K562 (cell line): ENCODE measurements around the gene CDC45. TPM values are rescaled to one million over a fixed set of nuclear protein-coding genes. Genes with fewer than 3 reads are reported as not detected.

Experiments used
- CHD4 ChIP-seq: fragments of 200-600 bp; sonication (generic); IDR thresholded peaks from 3 replicates; pipeline ENCODE4 v1.6.1; 2012; ENCODE audit warnings: low read depth, mild to moderate bottlenecking, mixed read lengths, low read length, inconsistent platforms; ENCODE audit not compliant: insufficient read depth, insufficient replicate concordance, poor library complexity, severe bottlenecking
- CXXC5 ChIP-seq: fragments of 250-450 bp; sonication (Bioruptor Pico); IDR thresholded peaks from 2 replicates; pipeline ENCODE4 v1.8.0; 2022; ENCODE audit warnings: inconsistent platforms, mild to moderate bottlenecking, moderate library complexity
- ETS2 ChIP-seq: IDR thresholded peaks from 2 replicates; pipeline ENCODE4 v1.6.1; 2016; ENCODE audit warnings: borderline replicate concordance, missing genetic modification characterization, mild to moderate bottlenecking, moderate library complexity, missing compliant biosample characterization; ENCODE audit not compliant: poor library complexity, severe bottlenecking
- HMBOX1 ChIP-seq: sonication (generic); IDR thresholded peaks from 2 replicates; pipeline ENCODE4 v1.6.1; 2016
- HOMEZ ChIP-seq: fragments of 250-450 bp; sonication (Bioruptor Pico); IDR thresholded peaks from 2 replicates; pipeline ENCODE4 v1.4.0; 2020; ENCODE audit warnings: mild to moderate bottlenecking, moderate library complexity
- KAT7 ChIP-seq: sonication (generic); formaldehyde crosslinking; IDR thresholded peaks from 2 replicates; pipeline ENCODE4 v1.8.0; 2022; ENCODE audit warnings: missing genetic modification reagents, mild to moderate bottlenecking, borderline replicate concordance
- MXD1 ChIP-seq: fragments of 250-450 bp; sonication (Bioruptor Pico); IDR thresholded peaks from 2 replicates; pipeline ENCODE4 v1.8.0; 2021; ENCODE audit warnings: borderline replicate concordance, mild to moderate bottlenecking, moderate library complexity; ENCODE audit not compliant: poor library complexity, severe bottlenecking
- NR1H2 ChIP-seq: sonication (generic); formaldehyde crosslinking; IDR thresholded peaks from 2 replicates; pipeline ENCODE4 v1.4.0; 2020; ENCODE audit warnings: mild to moderate bottlenecking, missing genetic modification reagents
- PML ChIP-seq: IDR thresholded peaks from 2 replicates; pipeline ENCODE4 v1.6.1; 2012; ENCODE audit warnings: low read length, inconsistent platforms
- POLR2A ChIP-seq: fragments of 450-650 bp; conservative IDR thresholded peaks from 2 replicates; pipeline ENCODE4 v1.6.1; 2016
- RBM39 ChIP-seq: fragments of 200-400 bp; formaldehyde crosslinking; optimal IDR thresholded peaks from 2 replicates; pipeline ENCODE3; 2018; ENCODE audit warnings: low read depth, low read length
- SETDB1 ChIP-seq: IDR thresholded peaks from one replicate; pipeline ENCODE4 v1.6.1; 2012; ENCODE audit warnings: low read length, control low read depth, inconsistent platforms
- STAT5A ChIP-seq: IDR thresholded peaks from 2 replicates; pipeline ENCODE4 v1.6.1; 2012; ENCODE audit warnings: low read length, inconsistent platforms, borderline replicate concordance
- TEAD2 ChIP-seq: fragments of 450-650 bp; IDR thresholded peaks from 2 replicates; pipeline ENCODE4 v1.6.1; 2016; ENCODE audit warnings: missing genetic modification characterization, control low read depth, missing compliant biosample characterization
- ZNF124 ChIP-seq: sonication (generic); formaldehyde crosslinking; IDR thresholded peaks from 2 replicates; pipeline ENCODE4 v1.8.1; 2022; ENCODE audit warnings: missing genetic modification reagents
- ZNF274 ChIP-seq: IDR thresholded peaks from 2 replicates; pipeline ENCODE4 v1.6.1; 2011; ENCODE audit warnings: low read depth, mild to moderate bottlenecking, low read length, moderate library complexity, borderline replicate concordance
- ZNF280A ChIP-seq: fragments of 450-650 bp; IDR thresholded peaks from 2 replicates; pipeline ENCODE4 v1.6.1; 2018; ENCODE audit warnings: mild to moderate bottlenecking, low read depth; ENCODE audit not compliant: partially characterized antibody
- ZNF282 ChIP-seq: sonication (generic); formaldehyde crosslinking; IDR thresholded peaks from 2 replicates; pipeline ENCODE4 v1.8.1; 2023; ENCODE audit warnings: missing genetic modification reagents
- ZNF512 ChIP-seq: IDR thresholded peaks from 2 replicates; pipeline ENCODE4 v1.6.1; 2016; ENCODE audit warnings: missing genetic modification characterization, missing compliant biosample characterization
- ZNF57 ChIP-seq: fragments of 450-650 bp; formaldehyde crosslinking; IDR thresholded peaks from 2 replicates; pipeline ENCODE4 v1.4.0; 2020; ENCODE audit warnings: mild to moderate bottlenecking, moderate library complexity
- ZNF655 ChIP-seq: fragments of 250-450 bp; sonication (Bioruptor Pico); IDR thresholded peaks from 2 replicates; pipeline ENCODE4 v1.5.0; 2021
- polyA plus RNA-seq, 8 experiments: library from polyadenylated mRNA; depleted of rRNA in 4 of 8; stranded (reverse) in 5 of 8; unstranded in 3 of 8; fragments of >200 nt; fragmentation: Nextera tagmentation in 2 of 8; fragmentation: Illumina TruSeq in 1 of 8; extraction: Ambion mirVana in 2 of 8; extraction: Trizol in 1 of 8; gene quantifications; 2 replicates each; pipeline versions ENCODE4 v1.2.1 to v1.2.3, GENCODE V29; 2011 to 2014; ENCODE audit warnings: inconsistent platforms in 1 of 8, missing spikeins in 1 of 8
- total RNA-seq, 7 experiments: library from RNA; depleted of rRNA in 6 of 7; stranded (reverse); fragments of >200 nt in 6 of 7; fragmentation: Illumina TruSeq in 2 of 7; extraction: Trizol in 2 of 7; gene quantifications; 2 replicates each; pipeline versions ENCODE4 v1.2.1 to v1.2.3, GENCODE V29; 2011 to 2021; ENCODE audit warnings: low replicate concordance in 1 of 7

The CDC45 gene
- total and polyA plus RNA-seq, 9 of the 15 experiments (the other 6 are each of a cell fraction or from before 2014, with no cell fraction given), result 251 to 580 (median 410) TPM

GRCh38 chr22:19448739-19449421, 30.8 kb upstream of the CDC45 start (continued):
- TF ChIP-seq ZNF655, result no peak
- TF ChIP-seq CHD4, result no peak
- TF ChIP-seq ZNF512 (tag), result no peak
- no peak for TF ChIP-seq HOMEZ (CRISPR knock-in tag)
- TF ChIP-seq ZNF124 (CRISPR knock-in tag), result no peak
- 0 out of 2 replicates have a peak, but pooled peaks have one; percentile 14 for TF ChIP-seq PML
- TF ChIP-seq STAT5A, result no peak
- TF ChIP-seq KAT7, result no peak
- no peak for TF ChIP-seq ETS2 (tag)
- no peak for TF ChIP-seq MXD1 (CRISPR knock-in tag)
- no peak for TF ChIP-seq HMBOX1
- no peak for TF ChIP-seq ZNF282
- TF ChIP-seq ZNF57 (CRISPR knock-in tag), result no peak
- TF ChIP-seq POLR2A, result peak; percentile 58
- TF ChIP-seq TEAD2 (tag), result no peak
- no peak for TF ChIP-seq ZNF280A
- TF ChIP-seq NR1H2 (CRISPR knock-in tag), result no peak
- no peak for TF ChIP-seq ZNF274
- TF ChIP-seq CXXC5, result no peak
- peak; percentile 5 for TF ChIP-seq SETDB1
- peak; percentile 15 for TF ChIP-seq RBM39
